NCI-H1417 (cell line): ENCODE results near the gene UBE2E1.
A peak's percentile ranks its signal among the peaks of the same experiment; 100 is the strongest.
"Not testable (repeated sequence)": the region's sequence is repeated elsewhere in the genome, so short reads cannot be mapped to it uniquely, and the experiment has no call there.

Experiments used
- DNase-seq, 3 experiments: peaks; one replicate each; lab custom pipeline; 2025; lab: John Stamatoyannopoulos, UW

UBE2E1 gene

GRCh38 chr3:23849462-23849861, 43.7 kb downstream of the UBE2E1 start:
- DNase-seq, result not testable (repeated sequence)

DNA sequence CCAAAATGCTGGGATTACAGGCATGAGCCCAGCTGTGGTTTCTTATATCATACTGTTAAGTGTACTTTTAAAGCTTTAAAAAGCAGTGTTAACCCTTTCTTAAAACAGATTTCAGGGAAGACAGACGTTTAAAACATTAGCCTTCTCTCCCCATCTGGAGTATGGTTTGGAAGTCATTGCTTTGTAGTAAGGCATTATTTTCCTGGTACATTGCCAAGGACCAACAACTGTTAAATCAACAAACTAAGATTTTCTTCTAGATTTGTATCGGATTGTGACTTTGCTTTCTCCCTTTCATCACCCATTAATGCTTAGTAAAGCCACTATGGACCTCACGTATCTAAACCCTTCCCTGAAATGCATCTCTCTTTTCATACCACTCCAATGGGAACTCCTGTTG, 50.5 kb downstream of the UBE2E1 start:
- no peak for DNase-seq

GRCh38 chr3:23859012-23859743, 53.4 kb downstream of the UBE2E1 start:
- peak in 1 of 3 experiments; percentile 1 for DNase-seq

GRCh38 chr3:23859839-23860382, 54.2 kb downstream of the UBE2E1 start:
- DNase-seq, result no peak

GRCh38 chr3:23861689-23862088, 55.9 kb downstream of the UBE2E1 start:
- DNase-seq, result no peak

DNA sequence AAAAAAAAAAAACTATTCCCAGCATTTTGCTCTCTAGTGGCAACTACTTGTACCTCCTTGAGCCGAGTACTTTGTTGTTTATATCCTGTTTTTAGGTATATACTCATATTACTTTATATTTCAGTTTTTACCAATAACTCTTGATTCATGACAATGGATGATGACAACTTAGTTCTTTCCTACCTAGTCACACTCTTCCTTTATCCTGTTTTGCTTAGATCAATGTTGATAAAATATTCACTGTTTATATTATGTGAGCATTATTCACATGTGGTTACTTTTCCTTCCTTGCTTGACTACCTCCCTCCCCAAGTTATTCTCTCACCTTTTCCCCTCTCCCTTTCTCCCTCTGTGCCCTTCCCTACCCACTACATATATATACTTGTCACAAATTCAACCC, 57.3 kb downstream of the UBE2E1 start:
- DNase-seq, result no peak

DNA sequence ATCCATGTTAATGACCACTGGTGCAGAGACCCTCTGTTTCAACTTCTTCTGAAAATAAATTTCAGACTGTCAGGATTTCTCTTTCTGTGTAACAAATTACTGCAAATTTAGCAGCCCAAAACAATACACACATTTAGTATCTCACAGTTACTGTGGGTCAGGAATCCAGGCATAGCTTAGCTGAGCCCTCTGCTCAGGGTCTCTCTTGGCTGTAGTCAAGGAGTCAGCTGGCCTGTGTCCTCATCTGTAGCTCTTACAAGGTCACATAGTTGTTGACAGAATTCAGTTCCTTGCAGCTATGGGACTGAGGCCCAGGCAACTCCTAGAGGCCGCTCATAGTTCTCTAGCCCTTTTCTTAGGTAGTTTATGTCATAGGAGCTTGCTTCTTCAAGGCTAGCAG, 59.2 kb downstream of the UBE2E1 start:
- DNase-seq, result no peak

DNA sequence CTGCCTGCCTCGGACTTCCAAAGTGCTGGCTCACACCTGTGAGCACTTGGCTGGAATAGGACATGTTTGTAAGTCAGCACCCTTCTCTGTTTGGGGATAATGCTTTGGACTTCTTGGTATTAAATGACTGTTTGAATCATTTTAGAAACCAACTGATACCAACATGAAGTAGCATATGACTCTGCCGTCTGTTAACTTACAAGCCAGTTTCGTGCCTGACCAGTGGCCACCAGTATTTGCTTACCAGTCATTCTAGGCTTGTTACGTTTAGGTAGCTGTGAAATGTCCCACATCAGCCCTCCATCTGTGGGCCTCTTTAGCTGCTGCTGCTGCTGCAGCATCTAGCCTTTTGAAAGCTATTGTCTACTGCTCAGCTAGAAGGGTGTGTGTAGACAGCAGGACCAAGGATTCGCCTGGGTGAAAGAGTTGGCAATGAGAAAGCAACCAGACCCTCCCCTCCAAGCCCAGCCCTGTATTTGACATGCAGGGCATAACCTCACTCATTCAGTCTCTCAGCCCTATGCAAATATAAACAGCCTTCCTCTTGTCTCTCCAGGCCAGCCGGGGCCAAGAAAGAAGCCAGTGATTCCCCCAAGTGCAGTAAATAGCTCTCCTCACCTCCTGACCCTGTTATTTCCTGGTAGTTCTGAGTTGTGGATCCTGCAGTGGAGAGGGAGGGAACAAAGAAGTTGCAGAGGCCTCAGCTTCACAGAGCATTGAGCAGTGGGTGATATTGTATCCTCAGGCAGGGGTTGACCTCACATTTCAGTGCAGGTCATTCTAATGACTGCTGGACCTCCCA, 60.0 kb downstream of the UBE2E1 start:
- DNase-seq, result peak in 1 of 3 experiments; percentile 7

DNA sequence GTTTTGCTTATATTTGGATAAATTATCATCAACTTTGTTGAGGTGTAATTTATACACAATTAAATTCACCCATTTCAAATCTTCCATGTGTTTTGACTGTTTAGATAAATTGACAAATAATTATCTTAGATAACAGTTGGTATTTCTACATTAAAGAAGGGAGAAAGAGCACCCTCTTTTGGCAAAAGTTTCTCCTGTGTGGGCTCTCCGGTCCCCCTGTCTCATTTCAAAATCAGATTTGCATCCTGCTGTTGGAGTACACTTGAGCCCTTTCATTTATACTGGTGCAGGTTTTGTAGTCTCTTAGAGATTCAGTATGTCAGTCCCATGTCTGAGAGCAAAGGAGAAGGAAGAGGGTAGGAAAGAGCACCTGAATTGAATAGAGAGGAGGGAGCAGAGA, 61.6 kb downstream of the UBE2E1 start:
- peak in 1 of 3 experiments; percentile 1 for DNase-seq

GRCh38 chr3:23867838-23868237, 62.1 kb downstream of the UBE2E1 start:
- no peak for DNase-seq

DNA sequence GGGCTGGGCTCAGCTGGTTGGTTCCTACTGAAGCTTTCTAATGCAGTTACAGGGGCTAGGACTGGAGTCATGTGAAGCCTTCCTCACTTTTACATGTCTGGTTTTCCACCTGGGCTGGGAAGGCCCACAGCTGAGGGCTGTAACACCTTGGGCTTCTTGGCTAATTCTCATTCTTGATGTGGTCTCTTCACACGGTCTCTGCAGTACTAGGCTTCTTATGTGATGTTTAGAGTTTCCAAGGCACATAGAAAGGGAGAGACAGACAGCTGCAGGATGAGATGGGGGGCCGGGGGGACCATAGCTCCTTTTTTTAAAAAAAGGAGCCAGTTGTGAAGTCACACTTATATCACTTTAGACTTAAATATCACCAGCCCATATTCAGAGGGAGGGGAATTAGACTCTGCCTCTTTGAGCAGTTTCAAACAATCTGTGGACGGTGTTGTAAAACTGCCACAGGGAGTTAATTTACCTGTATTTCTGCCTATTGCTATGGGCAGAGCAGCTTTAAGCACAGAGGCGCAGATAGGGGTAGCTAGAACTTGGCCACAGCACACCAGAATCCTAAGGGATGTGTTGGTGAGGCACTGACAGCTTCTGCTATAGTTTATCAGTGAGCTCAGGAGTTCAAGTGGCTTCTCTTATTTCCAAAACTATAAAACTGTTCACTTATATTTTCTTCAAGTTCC, 64.4 kb downstream of the UBE2E1 start:
- DNase-seq, result no peak

GRCh38 chr3:23870663-23871043, 64.9 kb downstream of the UBE2E1 start:
- DNase-seq, result not testable (repeated sequence)

DNA sequence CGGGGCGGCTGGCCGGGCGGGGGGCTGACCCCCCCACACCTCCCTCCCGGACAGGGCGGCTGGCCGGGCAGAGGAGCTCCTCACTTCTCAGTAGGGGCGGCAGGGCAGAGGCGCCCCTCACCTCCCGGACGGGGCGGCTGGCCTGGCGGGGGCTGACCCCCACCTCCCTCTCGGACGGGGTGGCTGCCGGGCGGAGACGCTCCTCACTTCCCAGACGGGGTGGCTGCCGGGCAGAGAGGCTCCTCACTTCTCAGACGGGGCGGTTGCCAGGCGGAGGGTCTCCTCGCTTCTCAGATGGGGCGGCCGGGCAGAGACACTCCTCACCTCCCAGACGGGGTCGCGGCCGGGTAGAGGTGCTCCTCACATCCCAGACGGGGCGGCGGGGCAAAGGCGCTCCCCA, 65.6 kb downstream of the UBE2E1 start:
- DNase-seq, result not testable (repeated sequence)

DNA sequence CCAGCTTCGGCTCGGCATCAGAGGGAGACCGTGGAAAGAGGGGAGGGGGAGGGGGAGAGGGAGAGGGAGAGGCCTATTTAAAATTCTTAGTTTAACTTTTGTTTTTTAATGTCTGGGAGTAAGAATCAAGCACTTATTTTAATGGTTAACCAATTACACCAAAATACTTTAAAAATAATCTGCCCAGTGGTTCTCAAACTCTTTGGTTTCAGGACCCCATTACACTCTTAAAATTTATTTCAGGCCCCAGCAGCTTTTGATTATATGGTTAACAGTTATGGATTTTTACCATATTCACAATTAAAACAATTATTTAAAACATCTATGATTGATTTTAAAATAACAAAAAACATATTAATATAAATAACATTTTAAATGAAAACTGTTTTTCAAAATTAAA, 66.6 kb downstream of the UBE2E1 start:
- DNase-seq, result no peak

DNA sequence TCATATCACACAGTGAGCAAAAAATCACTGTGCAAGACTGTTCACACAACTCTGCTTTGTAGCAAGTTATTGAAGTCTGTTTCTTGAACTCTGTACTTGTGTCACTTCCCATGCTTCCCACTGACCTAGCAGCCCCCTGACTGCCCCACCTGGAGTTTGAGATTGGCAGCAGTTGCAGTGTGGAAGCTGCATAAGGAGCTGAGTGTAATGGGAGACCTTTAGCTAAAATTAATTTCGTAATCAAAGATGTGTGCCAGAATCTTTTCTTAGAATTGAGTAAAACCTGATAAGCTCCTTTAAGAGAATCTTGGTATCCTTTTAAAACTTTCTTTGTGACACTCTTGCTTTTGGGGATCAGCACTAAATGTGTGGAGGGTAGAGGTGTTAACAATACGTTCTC, 68.2 kb downstream of the UBE2E1 start:
- DNase-seq, result no peak

GRCh38 chr3:23874359-23875112, 68.8 kb downstream of the UBE2E1 start:
- no peak for DNase-seq

DNA sequence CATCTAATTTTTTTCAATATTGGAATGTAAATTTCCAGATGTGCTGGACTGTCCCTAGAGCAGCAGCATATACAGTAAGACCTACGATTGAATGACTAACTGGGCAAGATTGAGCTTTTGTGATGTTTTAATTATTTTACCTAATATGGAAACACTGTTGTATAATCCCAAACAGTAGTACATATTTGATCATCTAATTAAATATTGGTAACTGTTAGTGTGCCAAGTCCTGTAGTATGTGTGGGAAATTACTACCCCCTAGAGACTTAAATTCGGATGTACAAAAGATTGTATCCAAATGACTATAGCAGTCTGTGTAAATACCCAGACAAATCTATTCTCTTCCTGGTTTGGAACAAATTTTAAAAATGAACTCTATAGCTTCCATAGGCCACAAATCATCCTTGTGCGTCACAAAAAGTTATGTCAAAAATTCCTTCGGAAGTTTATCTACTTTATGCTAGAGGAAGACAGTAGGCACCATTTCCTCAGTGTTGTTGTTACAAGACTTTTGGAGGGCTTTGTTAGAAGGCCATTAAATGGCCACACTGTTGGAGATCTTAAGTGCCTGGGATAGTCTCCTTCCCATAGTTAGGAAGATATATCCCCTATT, 69.5 kb downstream of the UBE2E1 start:
- no peak for DNase-seq

GRCh38 chr3:23876923-23877322, 71.2 kb downstream of the UBE2E1 start:
- DNase-seq, result no peak

- no peak for DNase-seq
Observed at GRCh38 chr3:23877329-23877980, 71.7 kb downstream of the UBE2E1 start.

DNA sequence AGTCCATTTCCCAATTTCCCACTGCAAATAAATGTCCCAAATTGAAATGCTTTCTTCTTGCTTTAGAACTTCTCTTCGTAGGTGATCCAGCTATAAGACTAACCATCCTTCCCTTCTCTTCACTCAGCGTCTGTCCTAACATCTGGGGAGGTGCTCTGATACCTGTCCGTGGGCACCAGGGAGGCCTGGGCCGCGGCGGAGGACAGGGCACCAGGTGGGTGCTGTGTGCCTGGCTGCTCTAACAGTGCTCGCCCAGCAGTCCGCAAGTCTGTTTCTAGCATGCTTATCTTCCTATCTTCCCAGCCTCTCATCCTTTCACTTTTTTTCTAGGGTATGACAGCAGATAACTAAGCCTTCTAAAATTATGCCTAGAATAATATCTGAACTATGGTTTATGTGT, 73.7 kb downstream of the UBE2E1 start:
- DNase-seq, result no peak
